Measurements from ENCODE around the gene TFB1M.

The TFB1M gene

GRCh38 chr6:155324172-155324571 is 9.9 kb upstream of the TFB1M start:
- Histone ChIP-seq H3K79me2 (ENCODE audit: insufficient read depth, low read depth) (no peaks in the 10 kb centered on the region), H3K27ac (no peak overlapping the region), H2AFZ (ENCODE audit: low read depth) (no peak overlapping the region)

GRCh38 chr6:155319902-155320301 is 5.6 kb upstream of the TFB1M start:
- H3K79me2 ChIP-seq (ENCODE audit: insufficient read depth, low read depth): no peaks in the 10 kb centered on the region
- H3K27me3 ChIP-seq (ENCODE audit: insufficient read depth, low read depth): no peaks in the 10 kb centered on the region
- peaks cover 13% of the 10 kb centered on the region for H3K4me1 ChIP-seq (ENCODE audit: low read depth, poor library complexity, severe bottlenecking)
- H3K4me2 ChIP-seq: no peak overlapping the region
- no peak overlapping the region for H3K4me3 ChIP-seq (IDR thresholded peaks at IDR 0.05; ENCODE audit: insufficient read depth, low read depth, low read length)
- no peak overlapping the region for H3K27ac ChIP-seq
- H3K36me3 ChIP-seq (ENCODE audit: insufficient read depth): no peaks in the 10 kb centered on the region
- TF ChIP-seq CTCF (conservative IDR thresholded peaks at IDR 0.05; ENCODE audit: low read depth, low read length): no peak
- H2AFZ ChIP-seq (ENCODE audit: low read depth): no peak overlapping the region
- no peaks in the 10 kb centered on the region for H4K20me1 ChIP-seq (ENCODE audit: insufficient read depth)
- H3K9ac ChIP-seq: no peak overlapping the region

More at GRCh38 chr6:155324172-155324571, 9.9 kb upstream of the TFB1M start:
- Histone ChIP-seq H3K4me1 (ENCODE audit: low read depth, poor library complexity, severe bottlenecking) (peaks cover 8% of the 10 kb centered on the region), H3K27me3 (ENCODE audit: insufficient read depth, low read depth) (no peaks in the 10 kb centered on the region), H3K4me2 (no peak overlapping the region), H3K9ac (no peak overlapping the region), H4K20me1 (ENCODE audit: insufficient read depth) (no peaks in the 10 kb centered on the region), H3K36me3 (ENCODE audit: insufficient read depth) (no peaks in the 10 kb centered on the region), H3K4me3 (IDR thresholded peaks at IDR 0.05; ENCODE audit: insufficient read depth, low read depth, low read length) (no peak overlapping the region)
- no peak for TF ChIP-seq CTCF (conservative IDR thresholded peaks at IDR 0.05; ENCODE audit: low read depth, low read length)

GRCh38 chr6:155317186-155317585 is 2.9 kb upstream of the TFB1M start:
- no peak overlapping the region for H3K4me2 ChIP-seq
- H3K27ac ChIP-seq: no peak overlapping the region
- no peaks in the 10 kb centered on the region for H3K36me3 ChIP-seq (ENCODE audit: insufficient read depth)
- H3K4me3 ChIP-seq (IDR thresholded peaks at IDR 0.05; ENCODE audit: insufficient read depth, low read depth, low read length): no peak overlapping the region
- H3K4me1 ChIP-seq (ENCODE audit: low read depth, poor library complexity, severe bottlenecking): peaks cover 20% of the 10 kb centered on the region
- H2AFZ ChIP-seq (ENCODE audit: low read depth): no peak overlapping the region
- H3K79me2 ChIP-seq (ENCODE audit: insufficient read depth, low read depth): no peaks in the 10 kb centered on the region; the same call in 1 of the 2 replicates
- H3K27me3 ChIP-seq (ENCODE audit: insufficient read depth, low read depth): no peaks in the 10 kb centered on the region
- H4K20me1 ChIP-seq (ENCODE audit: insufficient read depth): no peaks in the 10 kb centered on the region
- no peak overlapping the region for H3K9ac ChIP-seq
- no peak; the same call in 1 of the 2 replicates for TF ChIP-seq CTCF (conservative IDR thresholded peaks at IDR 0.05; ENCODE audit: low read depth, low read length)

GRCh38 chr6:155316419-155316818 is 2.1 kb upstream of the TFB1M start:
- Histone ChIP-seq H3K79me2 (ENCODE audit: insufficient read depth, low read depth) (no peaks in the 10 kb centered on the region; the same call in 1 of the 2 replicates), H3K27ac (no peak overlapping the region), H3K4me1 (ENCODE audit: low read depth, poor library complexity, severe bottlenecking) (peaks cover 20% of the 10 kb centered on the region), H3K4me3 (IDR thresholded peaks at IDR 0.05; ENCODE audit: insufficient read depth, low read depth, low read length) (no peak overlapping the region), H3K9ac (no peak overlapping the region), H4K20me1 (ENCODE audit: insufficient read depth) (no peaks in the 10 kb centered on the region), H3K36me3 (ENCODE audit: insufficient read depth) (no peaks in the 10 kb centered on the region), H3K4me2 (no peak overlapping the region), H2AFZ (ENCODE audit: low read depth) (peak overlapping the region; percentile 11; the same call in 1 of the 2 replicates), H3K27me3 (ENCODE audit: insufficient read depth, low read depth) (no peaks in the 10 kb centered on the region)
- TF ChIP-seq CTCF (conservative IDR thresholded peaks at IDR 0.05; ENCODE audit: low read depth, low read length): no peak
